GM19025 (cell line): Measurements from ENCODE around the gene CTRL.
"Not testable (repeated sequence)": the region's sequence is repeated elsewhere in the genome, so short reads cannot be mapped to it uniquely, and the experiment has no call there.

Experiments used
- ATAC-seq: cut with Tn5 transposase; IDR thresholded peaks from one replicate; pipeline ENCODE4 v1.9.1; 2021; ENCODE audit warnings: mild to moderate bottlenecking, low read depth, moderate library complexity; ENCODE audit not compliant: unreplicated experiment

CTRL gene

DNA sequence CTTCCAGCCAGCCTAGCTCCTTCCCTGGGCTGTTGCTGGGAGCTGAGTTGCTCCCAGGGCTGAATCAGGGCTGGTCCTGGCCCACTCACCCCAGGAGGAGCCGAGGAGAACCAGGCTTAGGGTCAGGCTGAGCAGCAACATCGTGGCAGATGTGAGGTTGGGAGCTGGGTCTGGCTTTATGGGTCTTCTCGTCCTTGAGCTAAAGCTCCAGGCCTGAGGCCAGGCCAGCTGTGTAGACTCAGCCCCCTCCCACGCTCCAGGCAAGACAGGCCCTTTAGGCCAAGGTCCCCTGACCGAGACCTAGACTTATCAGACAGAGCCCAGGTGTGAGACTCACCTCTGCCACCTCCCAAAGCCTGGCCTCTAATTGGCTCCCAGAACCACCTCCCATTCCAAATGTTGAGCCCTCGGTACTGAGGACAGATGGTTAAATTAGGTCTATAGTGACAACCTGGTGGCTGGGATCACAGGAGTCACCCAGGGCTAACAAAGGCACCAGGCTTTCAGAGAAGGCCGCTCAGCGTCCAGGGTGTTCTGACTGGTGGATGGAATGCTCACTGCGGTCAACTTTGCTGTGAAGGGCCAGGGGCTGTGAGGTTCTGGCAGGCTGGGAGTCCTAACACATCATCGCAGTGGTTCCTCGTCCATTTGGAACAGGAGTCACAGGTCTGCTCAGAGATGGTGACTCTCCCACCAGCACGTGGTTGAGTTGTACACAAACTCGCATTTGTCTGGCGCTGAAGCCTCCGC lies at the start of gene CTRL:
TSS of gene CTRL (minus strand) at position 151 of the 750 bp plus-strand sequence. CDS start at position 141, 10 bp downstream.
- ATAC-seq, result no peak

- no peak for ATAC-seq
Measured at GRCh38 chr16:67979955-67980678, 48.5 kb upstream of the CTRL start, which contains the start of gene DPEP3. Gene DPEP3, minus strand, starts transcription at chr16:67980499. Its CDS starts 119 bp downstream, at chr16:67980380.

DNA sequence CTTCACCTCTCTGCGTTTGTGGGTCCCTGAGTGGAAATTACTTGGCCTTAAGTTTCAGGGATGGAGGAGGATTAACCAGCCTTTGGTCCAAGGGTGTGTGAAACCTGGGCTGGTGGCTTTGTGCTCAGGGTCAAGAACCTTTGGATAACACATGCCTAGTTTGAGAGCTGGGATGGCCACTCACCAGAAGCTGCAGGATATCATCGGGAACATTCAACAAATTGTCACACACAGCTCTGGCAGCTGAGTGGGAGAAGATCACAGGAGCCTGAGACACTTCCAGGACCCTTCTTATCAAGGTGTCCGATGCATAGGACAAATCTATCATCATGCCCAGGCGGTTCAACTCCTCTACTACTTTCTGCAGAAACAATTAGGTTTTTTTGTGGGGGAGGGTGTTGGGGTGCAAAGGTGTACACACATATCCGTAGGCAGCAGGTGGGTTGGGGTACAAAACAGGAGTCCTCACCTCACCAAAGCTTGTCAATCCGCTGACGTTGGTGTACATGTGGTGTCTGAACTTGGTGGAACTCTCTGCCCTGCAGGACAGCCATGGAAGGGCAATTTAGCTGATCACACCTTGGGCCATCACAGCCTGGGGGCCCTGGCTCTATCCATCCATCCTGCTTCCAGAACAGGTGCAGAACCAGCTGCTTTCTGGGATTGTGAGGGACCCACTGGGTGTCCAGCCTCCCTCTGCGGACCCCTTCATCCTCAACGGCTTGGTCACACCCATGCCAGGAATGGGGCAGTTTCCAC lies 46.0 kb upstream of the CTRL start:
- no peak for ATAC-seq

GRCh38 chr16:67977005-67977404 lies 45.3 kb upstream of the CTRL start:
- no peak for ATAC-seq

DNA sequence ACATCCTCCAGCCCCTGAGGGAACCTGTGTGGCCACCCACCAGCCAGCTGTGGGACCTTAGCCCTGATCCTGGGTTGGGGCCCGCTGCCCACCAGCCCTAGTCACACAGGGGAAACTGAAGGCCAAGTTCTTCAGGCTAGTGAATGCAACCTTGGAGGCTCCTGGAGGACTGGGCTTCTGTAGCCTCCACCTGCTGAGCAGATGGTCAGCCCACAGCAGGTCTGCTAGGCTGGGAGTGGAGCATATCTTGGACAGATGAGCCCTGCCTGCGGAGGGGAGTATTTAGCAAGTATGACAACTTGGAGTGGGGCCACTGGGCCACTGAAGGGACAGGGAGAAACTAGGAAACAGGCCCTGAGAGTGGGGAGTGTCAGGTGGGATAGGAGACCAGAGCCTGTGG lies 44.5 kb upstream of the CTRL start:
- no peak for ATAC-seq

DNA sequence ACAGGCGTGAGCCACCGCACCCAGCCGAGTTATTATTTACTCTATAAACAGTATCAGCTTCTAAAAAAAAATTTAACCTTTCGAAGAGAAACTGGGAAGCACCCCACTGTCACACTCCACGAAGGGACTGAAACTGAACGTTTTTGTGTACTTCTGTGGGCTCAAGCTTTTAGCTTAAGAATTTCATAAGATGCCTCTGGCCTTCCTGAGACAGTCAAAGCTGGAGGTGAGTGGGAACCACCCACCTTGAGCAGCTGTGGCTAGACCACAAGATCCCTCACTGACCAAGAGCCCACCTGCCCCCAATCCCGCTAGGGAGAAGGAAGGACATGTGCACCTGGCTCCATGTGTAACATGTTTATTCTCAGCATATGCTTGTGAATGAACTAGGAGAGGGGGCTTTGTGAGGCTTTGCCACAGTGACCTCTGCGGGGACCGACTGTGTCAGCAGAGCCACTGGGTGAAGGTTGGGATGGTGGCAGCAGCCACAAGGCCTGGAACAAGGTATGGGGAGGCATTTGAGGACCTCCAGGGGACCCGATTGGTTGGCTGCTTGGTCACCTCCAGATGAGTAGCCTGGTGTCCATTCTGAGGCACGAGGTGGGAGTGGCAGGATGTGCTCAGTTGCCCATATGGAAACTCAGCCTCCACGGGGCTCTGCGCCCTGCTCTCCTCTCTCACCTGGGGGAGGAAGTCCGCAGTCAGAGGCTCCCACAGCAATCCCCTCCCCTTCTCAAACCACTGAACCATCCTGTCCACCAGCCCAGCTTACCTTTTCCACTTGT lies 43.9 kb upstream of the CTRL start:
- ATAC-seq, result no peak

- ATAC-seq, result not testable (repeated sequence)
Measured at GRCh38 chr16:67972285-67972684, 40.6 kb upstream of the CTRL start.

- ATAC-seq, result no peak
Measured at GRCh38 chr16:67971111-67971510, 39.4 kb upstream of the CTRL start.

- ATAC-seq, result peak; percentile 10
Measured at GRCh38 chr16:67969254-67970039, 37.8 kb upstream of the CTRL start.

- ATAC-seq, result peak; percentile 75
Measured at GRCh38 chr16:67968400-67969253, 37.0 kb upstream of the CTRL start, which contains the start of gene SLC12A4. Gene SLC12A4, minus strand, starts transcription at chr16:67968637. Its CDS starts 84 bp downstream, at chr16:67968553.

DNA sequence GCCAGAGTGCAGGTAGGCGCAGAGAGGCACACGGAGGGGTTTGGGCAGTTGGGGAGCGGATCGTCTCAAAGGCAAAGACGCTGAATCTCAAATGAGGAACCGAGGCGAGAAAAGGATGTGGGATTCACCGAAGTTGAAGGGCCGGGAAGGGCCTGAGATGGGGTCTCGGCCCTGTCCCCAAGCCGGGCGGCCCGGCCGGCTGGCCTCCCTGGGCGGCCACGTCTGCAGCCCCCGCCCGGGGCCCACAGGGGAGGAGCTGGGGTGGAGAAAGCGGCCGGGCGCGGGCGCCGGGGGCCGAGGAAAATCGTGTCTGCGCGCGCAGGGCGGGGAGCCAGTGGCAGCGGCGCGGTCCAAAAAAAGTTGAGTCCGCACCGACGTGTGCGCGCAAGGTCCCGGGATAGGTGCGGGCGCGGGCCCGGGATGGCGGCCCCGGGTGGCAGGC lies 36.3 kb upstream of the CTRL start:
- ATAC-seq, result peak; percentile 30

DNA sequence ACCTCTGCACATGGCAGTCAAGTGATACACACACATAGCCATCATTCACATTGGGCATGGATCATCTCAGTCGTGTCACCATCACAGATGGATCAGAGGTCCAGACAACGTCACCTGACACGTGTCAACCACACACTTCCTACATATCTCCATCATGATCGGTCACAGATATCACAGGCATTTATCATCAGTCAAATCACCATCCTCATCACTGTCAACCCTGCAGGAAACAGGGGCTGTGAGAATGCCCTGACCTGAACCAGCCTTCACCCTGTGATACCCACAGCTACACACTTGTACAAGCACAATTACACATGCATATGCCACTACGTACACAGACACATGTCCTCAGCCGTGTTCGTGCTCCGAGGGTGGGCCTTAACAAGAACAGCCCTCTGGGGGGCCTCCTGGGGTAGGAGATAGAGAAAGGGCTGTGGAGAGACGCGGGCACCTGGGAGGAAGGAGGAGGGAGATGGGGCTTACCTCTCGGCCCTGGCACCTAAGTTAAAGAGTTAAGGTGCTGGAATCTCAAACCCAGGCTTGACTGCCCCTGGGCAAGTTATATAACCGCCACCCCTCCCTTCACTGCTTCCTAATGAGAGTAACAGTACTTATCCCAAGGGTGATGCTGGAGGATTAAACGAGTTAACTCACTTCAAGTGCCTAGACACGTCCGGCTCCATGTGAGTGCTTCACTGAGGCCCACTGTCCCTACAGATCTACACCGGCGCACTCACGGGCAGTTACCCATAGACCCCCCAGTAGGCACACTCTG lies 35.7 kb upstream of the CTRL start:
- ATAC-seq, result no peak

GRCh38 chr16:67966549-67967182 lies 35.0 kb upstream of the CTRL start:
- ATAC-seq, result no peak

DNA sequence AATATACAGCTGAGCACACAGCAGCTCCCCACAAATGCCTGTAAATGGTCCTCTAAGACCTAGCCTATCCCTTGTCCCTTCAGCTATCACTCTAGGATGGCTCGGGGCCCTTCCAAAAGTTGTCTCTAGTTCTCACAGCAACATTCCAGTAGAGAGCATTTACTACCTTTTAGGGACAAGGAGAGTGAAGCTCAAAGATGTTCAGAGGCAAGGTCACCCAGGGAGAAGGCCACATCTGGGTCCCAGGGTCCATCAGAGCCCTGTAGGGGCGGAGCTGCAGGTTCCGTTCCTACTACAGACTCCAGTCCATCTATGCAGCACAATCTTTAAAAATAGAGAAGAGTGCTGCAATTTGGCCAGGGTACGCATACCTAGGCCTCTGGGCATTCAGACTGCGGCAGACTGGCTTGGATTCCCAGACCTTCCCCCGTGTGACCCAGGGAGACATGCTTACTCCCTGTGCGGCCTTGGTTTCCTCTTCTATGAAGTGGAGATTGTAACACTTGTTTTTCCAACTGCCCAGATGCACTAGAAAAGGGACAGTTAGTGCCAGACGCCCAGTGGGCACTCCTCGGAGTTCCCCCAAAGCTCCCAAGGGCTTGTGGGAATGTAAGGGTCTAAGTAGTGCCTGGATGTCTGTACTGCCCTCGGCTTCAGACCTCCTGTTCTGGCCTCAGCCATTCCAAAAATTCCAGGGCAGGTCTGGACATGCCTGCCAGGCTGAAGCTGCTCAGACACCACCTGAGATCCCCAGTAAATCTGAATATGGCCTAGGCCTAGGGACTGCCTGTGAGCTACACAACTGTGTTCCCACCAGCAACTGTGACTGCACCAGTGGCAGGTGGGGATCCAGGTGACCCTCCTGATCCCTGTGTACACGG lies 34.2 kb upstream of the CTRL start:
- no peak for ATAC-seq

- no peak for ATAC-seq
Measured at GRCh38 chr16:67964477-67965131, 32.9 kb upstream of the CTRL start.
